ENCODE data around the gene RGS7BP.

DNA sequence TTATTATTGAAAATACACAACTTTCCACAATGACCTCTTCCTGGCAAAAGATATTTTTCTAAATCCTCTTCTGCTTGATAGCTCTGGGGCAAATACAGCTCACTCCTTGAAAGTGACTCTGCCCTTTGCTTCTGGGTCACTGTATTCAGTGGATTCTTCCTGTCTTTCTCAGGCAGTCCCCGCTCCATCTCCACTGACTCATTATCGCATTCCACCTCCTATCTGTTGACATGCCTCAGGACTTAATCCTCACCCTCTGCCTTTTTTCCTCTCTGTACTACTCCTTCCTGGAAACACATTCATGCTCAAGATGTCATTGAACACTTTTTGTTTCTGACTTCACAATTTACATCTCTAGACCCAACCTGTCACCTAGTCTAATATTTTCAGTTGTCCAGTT lies 8.4 kb upstream of the RGS7BP start:
- TF ChIP-seq HNF4G (IDR thresholded peaks at IDR 0.05) (no peak), TAF1 (conservative IDR thresholded peaks at IDR 0.05) (no peak), HNF4A (conservative IDR thresholded peaks at IDR 0.05) (no peak)
- TF ChIP-seq, protein P1, sequence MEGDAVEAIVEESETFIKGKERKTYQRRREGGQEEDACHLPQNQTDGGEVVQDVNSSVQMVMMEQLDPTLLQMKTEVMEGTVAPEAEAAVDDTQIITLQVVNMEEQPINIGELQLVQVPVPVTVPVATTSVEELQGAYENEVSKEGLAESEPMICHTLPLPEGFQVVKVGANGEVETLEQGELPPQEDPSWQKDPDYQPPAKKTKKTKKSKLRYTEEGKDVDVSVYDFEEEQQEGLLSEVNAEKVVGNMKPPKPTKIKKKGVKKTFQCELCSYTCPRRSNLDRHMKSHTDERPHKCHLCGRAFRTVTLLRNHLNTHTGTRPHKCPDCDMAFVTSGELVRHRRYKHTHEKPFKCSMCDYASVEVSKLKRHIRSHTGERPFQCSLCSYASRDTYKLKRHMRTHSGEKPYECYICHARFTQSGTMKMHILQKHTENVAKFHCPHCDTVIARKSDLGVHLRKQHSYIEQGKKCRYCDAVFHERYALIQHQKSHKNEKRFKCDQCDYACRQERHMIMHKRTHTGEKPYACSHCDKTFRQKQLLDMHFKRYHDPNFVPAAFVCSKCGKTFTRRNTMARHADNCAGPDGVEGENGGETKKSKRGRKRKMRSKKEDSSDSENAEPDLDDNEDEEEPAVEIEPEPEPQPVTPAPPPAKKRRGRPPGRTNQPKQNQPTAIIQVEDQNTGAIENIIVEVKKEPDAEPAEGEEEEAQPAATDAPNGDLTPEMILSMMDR (IDR thresholded peaks at IDR 0.05; ENCODE audit: low read depth, low read length, missing input control), result no peak
